Middle frontal gyrus (tissue), 1 donor: ENCODE results near the gene BICRAL.
"Not testable (repeated sequence)": the region's sequence is repeated elsewhere in the genome, so short reads cannot be mapped to it uniquely, and the experiment has no call there.

Source experiments
- DNase-seq: peaks from one replicate; pipeline ENCODE4 v3.0.0-alpha.2; 2015; ENCODE audit warnings: low spot score; ENCODE audit errors: extremely low spot score

The BICRAL gene

DNA sequence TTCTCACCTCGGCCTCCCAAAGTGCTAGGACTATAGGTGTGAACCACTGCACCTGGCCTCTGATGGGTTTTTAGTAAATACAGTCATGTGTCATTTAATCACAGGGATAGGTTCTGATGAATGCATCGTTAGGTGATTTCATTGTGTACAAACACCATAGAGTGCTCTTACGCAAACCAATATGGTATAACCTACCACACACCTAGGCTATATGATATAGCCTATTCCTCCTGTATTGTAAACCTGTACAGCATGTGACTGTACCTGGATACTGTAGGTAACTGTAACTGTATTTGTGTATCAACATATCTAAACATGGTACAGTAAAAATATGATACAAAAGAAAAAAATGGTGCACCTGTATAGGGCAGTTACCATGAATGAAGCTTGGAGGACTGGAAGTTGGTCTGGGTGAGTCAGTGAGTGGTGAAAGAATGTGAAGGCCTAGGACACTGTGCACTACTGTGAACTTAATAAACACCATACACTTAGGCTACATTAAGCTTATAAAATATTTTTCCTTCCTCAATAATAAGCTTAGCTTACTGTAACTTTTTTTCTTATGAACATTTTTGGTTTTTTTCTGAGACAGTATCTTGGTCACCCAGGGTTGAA is 10.0 kb downstream of the BICRAL start:
- DNase-seq, result no peak

- DNase-seq, result no peak
Measured at GRCh38 chr6:42795651-42796050, 13.8 kb downstream of the BICRAL start.

DNA sequence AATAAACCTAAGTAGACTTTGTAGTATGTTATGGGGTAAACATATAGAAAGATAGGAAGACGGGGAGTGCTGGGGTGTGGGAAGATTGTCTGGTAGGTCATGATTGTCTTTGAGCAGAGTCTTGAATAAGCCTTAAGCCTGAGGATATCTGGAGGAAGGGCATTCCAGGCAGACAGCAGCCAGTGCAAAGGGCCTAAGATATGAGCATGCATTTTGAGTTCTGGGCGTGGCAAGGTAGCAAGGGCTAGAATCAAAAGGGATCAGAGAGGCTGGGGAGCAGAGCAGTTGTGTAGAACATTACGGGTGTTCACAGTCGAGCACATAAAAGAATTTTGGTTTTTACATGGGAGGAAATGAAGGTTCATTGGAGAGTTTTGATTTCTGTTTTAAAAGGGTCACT is 14.3 kb downstream of the BICRAL start:
- DNase-seq, result no peak

DNA sequence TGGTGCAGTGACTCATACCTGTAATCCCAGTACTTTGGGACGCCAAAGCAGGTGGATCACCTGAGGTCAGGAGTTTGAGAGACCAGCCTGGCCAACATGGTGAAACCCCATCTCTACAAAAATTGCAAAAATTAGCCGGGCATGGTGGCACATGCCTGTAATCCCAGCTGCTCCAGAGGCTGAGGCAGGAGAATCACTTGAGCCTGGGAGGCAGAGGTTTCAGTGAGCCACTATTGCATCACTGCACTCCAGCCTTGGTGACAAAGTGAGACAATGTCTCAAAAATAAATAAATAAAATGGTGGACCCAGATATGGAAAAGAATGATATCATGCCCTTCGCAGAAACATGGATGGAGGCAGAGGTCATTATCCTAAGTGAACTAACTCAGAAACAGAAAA is 15.8 kb downstream of the BICRAL start:
- not testable (repeated sequence) for DNase-seq

GRCh38 chr6:42805297-42805861 is 23.5 kb downstream of the BICRAL start:
- DNase-seq, result no peak

GRCh38 chr6:42806359-42806758 is 24.5 kb downstream of the BICRAL start:
- not testable (repeated sequence) for DNase-seq

DNA sequence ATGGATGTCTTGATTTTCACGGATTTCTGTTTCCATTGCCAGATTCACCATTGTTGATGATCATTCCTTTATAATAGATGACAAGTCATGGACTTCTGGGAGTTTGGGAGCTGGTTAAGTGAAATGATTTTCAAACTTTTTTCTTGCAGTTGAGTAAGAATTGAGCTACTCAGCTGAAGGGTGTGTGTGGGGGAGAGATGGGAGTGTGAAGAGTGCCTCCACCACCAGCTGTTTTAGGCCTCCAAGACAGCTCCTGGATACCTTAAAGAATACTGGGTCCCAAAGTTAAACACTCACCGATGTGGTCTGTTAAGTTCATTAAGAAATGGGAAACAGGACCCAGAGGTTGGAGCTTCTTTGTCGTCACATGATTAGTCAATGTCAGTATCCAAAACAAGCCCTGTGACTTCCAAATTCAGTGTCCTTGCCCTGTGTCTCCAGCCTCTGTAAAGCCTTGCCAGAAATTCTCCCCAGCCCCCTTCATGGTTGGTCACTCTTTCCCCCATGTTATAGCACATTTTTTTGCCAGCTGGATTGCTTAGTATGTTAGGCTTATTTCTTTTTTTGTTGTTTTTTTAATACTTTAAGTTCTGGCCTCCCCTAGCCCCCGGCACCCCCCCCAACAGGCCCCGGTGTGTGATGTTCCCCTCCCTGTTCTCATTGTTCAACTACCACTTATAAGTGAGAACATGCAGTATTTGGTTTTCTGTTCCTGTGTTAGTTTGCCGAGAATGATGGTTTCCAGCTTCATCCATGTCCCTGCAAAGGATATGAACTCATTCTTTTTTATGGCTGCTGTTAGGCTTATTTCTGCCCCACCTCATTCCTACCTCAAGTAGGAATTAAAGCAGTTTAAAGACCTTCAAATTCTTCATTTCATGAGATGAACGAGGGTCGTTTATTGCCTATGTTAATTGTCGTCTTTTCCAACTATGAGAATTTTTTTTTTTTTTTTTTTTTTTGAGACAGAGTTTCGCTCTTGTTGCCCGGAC is 26.9 kb downstream of the BICRAL start:
- no peak for DNase-seq

GRCh38 chr6:42813074-42813645 is 31.3 kb downstream of the BICRAL start:
- no peak for DNase-seq

DNA sequence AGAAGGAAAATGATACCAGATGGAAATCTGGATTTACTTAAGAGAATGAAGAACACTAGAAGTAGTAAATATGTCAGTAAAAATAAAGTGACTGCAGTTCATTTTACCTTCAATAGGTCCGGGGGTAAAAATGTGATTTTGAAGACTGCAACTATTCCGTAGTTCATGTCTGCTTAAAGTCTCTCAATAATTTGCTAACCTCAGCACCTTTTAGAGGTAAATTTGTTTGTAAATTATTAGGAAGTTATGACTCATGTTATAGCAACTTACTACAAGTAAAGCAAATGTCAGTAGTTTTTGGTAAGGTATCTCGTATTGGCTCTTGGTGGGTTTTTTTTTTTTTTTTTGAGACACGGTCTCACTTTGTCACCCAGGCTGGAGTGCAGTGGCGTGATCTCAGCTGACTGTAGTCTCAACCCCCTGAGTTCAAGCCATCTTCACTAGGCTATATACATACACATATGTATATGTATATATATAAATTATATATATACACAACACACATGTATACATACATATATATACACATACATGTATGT is 32.1 kb downstream of the BICRAL start:
- DNase-seq, result no peak

DNA sequence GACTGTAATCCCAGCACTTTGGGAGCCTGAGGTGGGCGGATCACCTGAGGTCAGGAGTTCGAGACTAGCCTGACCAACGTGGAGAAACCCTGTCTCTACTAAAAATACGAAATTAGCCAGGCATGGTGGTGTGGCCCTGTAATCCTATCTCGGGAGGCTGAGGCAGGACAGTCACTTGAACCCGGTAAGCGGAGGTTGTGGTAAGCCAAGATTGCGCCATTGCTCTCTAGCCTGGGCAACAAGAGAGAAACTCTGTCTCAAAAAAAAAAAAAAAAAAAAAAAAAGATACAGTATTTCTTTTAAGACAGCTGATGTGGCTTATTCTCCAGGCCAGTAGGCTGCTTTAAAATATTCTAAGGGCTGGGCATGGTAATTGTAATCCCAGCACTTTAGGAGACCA is 33.9 kb downstream of the BICRAL start:
- DNase-seq, result not testable (repeated sequence)

- DNase-seq, result no peak
Measured at GRCh38 chr6:42817907-42818306, 36.1 kb downstream of the BICRAL start.

DNA sequence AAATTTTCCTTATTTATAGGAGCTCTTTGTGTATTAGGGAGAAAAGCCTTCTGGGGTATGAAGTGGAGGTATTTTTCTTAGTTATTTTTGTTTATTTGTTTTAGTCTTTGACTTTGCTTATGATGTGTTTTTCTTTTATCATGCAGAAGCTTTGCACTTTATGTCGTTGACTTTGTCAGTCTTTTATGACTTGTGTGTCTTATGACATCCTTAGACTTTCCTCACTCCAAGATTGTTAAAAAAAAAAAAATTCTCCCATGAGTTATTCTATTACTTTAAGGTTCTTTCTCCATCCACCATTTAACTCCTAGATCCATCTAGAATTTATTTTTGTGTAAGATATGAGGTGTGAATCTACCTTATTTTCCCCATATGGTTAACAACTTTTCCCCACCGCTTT is 36.6 kb downstream of the BICRAL start:
- no peak for DNase-seq

DNA sequence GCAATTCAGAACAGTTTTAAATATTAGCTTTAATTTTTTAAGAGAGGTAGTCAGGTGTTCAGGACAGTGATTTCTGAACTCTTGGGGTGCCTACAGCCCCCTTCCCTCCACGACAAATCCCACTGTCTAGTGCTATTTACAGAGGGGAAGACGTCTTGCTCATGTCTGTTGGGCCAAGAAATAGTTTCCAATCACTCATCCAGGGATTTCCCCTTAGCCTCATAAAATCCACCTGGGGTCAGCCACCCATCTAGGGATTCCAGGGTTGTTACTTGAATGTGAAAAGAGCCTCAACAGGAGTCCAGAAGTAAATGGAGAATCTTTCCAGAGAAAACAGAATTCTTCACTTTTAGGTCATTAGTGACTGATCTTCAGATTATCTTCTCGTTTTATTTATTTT is 37.0 kb downstream of the BICRAL start:
- no peak for DNase-seq

GRCh38 chr6:42819803-42820511 is 38.1 kb downstream of the BICRAL start:
- no peak for DNase-seq

DNA sequence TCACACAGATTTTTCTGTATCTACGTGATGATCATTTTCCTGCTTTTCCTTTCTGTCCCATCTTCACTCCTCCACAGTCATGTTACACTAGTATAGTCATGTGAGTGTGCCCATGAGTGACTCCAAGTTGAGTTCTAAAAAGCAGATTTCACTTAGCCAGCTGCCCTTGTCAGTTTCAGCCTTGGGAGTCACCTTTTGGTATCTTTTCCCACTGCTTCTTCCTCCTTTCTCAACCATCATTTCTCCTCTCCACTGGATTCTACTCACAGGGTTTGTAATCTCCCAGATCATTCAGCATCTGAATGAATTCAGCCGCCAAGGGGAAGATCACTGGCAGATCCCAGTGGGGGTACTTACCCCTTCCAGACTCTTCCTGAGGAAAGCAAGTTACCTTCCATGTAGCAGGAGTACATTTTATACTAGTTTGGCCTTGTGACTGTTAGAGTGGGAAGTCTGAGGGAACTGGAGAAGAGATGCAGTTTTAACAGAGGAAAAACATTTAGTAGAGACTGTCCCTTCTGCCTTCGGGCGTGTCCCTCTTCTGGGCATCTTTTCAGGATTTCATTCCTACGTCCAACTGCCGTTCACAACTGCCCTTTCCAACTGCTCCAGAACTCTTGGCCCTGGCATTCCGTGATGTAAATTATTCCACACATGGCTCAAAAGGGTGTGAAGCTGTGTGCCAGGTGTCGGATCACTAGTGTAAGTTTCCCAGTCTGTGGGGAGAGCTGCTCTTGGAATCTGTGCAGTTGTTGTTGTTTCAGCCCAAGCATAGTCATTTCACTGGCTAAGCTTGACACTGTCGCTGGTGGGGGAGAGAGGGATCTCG is 38.9 kb downstream of the BICRAL start:
- no peak for DNase-seq

- DNase-seq, result no peak
Measured at GRCh38 chr6:42821341-42821668, 39.5 kb downstream of the BICRAL start.

DNA sequence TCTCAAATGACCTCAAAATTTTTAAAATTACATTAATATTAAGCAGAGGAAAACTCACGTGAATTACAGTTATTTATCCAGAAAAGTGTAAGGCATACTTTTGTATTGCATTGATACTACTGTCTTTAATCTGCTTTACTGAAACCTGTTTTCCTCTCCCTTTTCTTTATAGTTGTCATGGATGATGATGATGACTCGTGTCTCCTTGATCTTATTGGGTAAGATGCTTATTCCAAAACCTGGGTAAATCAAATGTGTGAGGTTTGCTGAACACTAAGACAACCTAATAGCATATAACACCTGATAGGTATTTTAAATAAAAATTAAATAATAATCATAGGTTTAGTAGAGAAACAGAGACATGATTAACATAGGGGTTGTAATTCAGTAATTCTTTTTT is 40.0 kb downstream of the BICRAL start:
- no peak for DNase-seq

GRCh38 chr6:42829561-42830092 is 47.8 kb downstream of the BICRAL start:
- no peak for DNase-seq

- no peak for DNase-seq
Measured at GRCh38 chr6:42831237-42831636, 49.4 kb downstream of the BICRAL start.

GRCh38 chr6:42834056-42834455 is 52.2 kb downstream of the BICRAL start:
- DNase-seq, result no peak
